Measurements from ENCODE around the gene IP6K1.
A peak's percentile ranks its signal among the peaks of the same experiment; 100 is the strongest.

IP6K1 gene

DNA sequence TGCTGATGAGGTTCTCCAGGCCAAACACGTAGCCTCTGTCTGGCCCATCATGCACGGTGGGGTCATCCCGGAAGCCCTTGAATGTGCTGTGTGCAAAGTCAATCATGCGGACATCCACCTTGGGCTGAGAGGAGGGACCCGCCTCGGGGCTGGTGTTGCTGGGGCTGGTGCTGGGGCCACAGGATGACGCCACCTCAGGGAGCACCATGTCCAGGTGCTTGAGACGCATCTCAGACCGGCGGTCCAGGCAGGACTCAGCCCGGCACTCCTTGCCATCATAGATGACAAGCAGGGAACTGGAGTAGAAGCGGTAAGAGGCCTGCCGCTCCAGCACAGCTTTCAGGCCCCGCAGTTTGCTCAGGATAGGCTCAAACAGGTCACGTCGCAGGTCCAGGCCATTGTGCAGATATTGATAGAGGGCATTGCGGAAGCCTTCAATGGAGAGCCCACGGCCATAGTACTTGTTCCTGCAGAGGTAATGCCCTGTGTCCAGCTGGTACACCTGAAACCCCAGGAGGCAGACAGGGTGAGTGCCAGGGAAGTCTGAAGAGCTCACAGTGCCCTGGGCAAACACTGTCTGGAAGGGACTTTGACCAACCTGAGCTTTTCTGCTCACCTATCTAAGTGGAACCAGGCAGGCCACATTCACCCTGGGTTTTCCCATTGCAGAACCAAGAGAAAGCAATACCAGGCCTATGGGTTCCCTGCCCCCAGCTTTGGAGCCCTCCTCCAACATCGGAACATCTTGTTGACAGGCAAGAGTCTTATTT, 59.0 kb downstream of the IP6K1 start:
- 96% methylated on average over 17 of the region's 19 CpGs for WGBS (ENCODE audit: insufficient coverage)
- Histone ChIP-seq H3K4me3 (ENCODE audit: control insufficient read depth in 1 of 7, extremely low read depth in 1 of 7, insufficient read depth in 4 of 7, low read depth in 2 of 7, low read length in 6 of 7) (no peak overlapping the region), H3K4me1 (ENCODE audit: control extremely low read depth in 1 of 4, control insufficient read depth in 4 of 4, insufficient read depth in 4 of 4, low read length in 3 of 4) (peaks cover 0 to 25% (median 20%) of the 10 kb centered on the region in 4 experiments), H3K36me3 (ENCODE audit: control insufficient read depth in 4 of 4, insufficient read depth in 4 of 4, low read length in 3 of 4) (peaks cover 5 to 59% (median 43%) of the 10 kb centered on the region in 4 experiments), H3K9me3 (ENCODE audit: control extremely low read depth in 1 of 5, control insufficient read depth in 4 of 5, insufficient read depth in 2 of 5, low read depth in 1 of 5, low read length in 4 of 5) (no peaks in the 10 kb centered on the region), H3K27ac (ENCODE audit: insufficient read depth in 1 of 2, low read depth in 1 of 2, low read length in 2 of 2, poor library complexity in 1 of 2, severe bottlenecking in 2 of 2) (no peak overlapping the region), H3K27me3 (replicated peaks in 2 of 5; ENCODE audit: control insufficient read depth in 4 of 5, insufficient read depth in 5 of 5, low read length in 4 of 5) (no peaks in the 10 kb centered on the region)
- POLR2A ChIA-PET: no interaction called here
- CTCF ChIA-PET: no interaction called here
- no peak for DNase-seq

DNA sequence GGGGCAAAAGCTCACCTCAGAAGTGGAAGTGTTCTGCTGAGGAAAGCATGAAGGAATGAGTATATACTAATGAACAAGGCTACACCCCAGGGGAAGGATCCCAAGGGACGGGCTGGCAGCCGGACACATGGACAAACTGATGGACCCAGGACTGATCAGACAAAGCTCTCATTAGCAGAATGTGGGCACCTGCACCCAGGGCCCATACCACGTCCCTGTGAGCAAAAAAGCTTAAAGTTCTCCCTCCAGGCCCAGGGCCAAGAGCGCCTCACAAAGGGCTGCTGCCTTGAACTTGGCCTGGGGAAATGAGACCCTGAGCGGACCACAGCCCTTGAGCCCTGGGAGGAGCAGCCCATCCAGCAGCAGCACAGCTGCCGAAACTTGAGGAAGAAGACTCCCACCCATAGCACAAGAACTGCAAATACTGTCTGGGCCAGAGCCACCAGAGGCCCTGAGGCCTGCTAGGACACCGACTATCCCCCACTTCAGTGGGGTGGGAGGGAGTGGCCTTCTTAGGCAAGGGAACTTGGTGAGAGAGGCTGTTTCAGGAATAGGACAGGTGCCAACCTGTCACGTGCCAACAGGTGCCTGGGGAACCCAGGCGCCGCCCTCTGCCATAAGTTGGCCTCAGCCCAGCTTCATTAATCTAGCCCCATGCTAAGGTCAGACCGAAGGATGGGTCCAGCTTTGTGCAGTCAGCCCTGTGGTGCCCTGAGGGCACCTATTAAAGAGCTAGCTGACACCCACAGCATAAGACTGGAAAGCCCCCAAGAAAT, 60.2 kb downstream of the IP6K1 start:
- 97% methylated on average over 9 of the region's 11 CpGs for WGBS (ENCODE audit: insufficient coverage)
- no peaks in the 10 kb centered on the region for H3K27me3 ChIP-seq (replicated peaks in 2 of 5; ENCODE audit: control insufficient read depth in 4 of 5, insufficient read depth in 5 of 5, low read length in 4 of 5)
- H3K27ac ChIP-seq (ENCODE audit: insufficient read depth in 1 of 2, low read depth in 1 of 2, low read length in 2 of 2, poor library complexity in 1 of 2, severe bottlenecking in 2 of 2): no peak overlapping the region
- no peaks in the 10 kb centered on the region for H3K9me3 ChIP-seq (ENCODE audit: control extremely low read depth in 1 of 5, control insufficient read depth in 4 of 5, insufficient read depth in 2 of 5, low read depth in 1 of 5, low read length in 4 of 5)
- ChIA-PET POLR2A (no interaction called here), CTCF (interaction anchor here (1.5 kb wide), 1 partner anchor 24 kb away, joined by 4 read pairs; no protein-coding TSS in a partner anchor)
- no peak overlapping the region for H3K4me3 ChIP-seq (ENCODE audit: control insufficient read depth in 1 of 7, extremely low read depth in 1 of 7, insufficient read depth in 4 of 7, low read depth in 2 of 7, low read length in 6 of 7)
- peaks cover 0 to 28% (median 21%) of the 10 kb centered on the region in 4 experiments for H3K4me1 ChIP-seq (ENCODE audit: control extremely low read depth in 1 of 4, control insufficient read depth in 4 of 4, insufficient read depth in 4 of 4, low read length in 3 of 4)
- H3K36me3 ChIP-seq (ENCODE audit: control insufficient read depth in 4 of 4, insufficient read depth in 4 of 4, low read length in 3 of 4): peaks cover 4 to 59% (median 42%) of the 10 kb centered on the region in 4 experiments
- DNase-seq: no peak

DNA sequence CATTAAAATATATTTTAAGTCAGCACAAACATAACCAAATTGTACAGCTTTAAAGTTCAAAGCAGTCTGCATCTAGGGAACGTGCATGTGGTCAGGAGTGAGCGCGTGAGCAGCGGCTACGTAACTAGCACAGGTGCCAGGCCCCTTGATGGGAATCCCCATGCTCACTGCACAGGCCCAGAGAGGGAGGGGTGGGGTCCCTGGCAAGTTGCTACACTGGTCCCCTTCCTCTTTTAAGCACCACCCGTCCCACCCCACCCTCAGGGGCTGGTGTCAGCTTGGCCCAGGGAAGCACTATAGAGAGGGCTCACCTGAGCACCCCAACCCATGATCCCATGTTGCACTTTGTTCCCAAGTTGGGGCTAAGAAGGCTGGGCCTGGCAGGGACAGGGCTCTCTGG, 61.8 kb downstream of the IP6K1 start:
- WGBS (ENCODE audit: insufficient coverage): 64% methylated on average over 6 of the region's 6 CpGs
- ChIA-PET CTCF (no interaction called here), POLR2A (no interaction called here)
- Histone ChIP-seq H3K27ac (ENCODE audit: insufficient read depth in 1 of 2, low read depth in 1 of 2, low read length in 2 of 2, poor library complexity in 1 of 2, severe bottlenecking in 2 of 2) (peak overlapping the region; percentile 66 to 93), H3K36me3 (ENCODE audit: control insufficient read depth in 4 of 4, insufficient read depth in 4 of 4, low read length in 3 of 4) (peaks cover 3 to 58% (median 44%) of the 10 kb centered on the region in 4 experiments), H3K9me3 (ENCODE audit: control extremely low read depth in 1 of 5, control insufficient read depth in 4 of 5, insufficient read depth in 2 of 5, low read depth in 1 of 5, low read length in 4 of 5) (no peaks in the 10 kb centered on the region), H3K4me1 (ENCODE audit: control extremely low read depth in 1 of 4, control insufficient read depth in 4 of 4, insufficient read depth in 4 of 4, low read length in 3 of 4) (peaks cover 0 to 32% (median 22%) of the 10 kb centered on the region in 4 experiments), H3K4me3 (ENCODE audit: control insufficient read depth in 1 of 7, extremely low read depth in 1 of 7, insufficient read depth in 4 of 7, low read depth in 2 of 7, low read length in 6 of 7) (peak overlapping the region; percentile 85 to 96 (median 93)), H3K27me3 (replicated peaks in 2 of 5; ENCODE audit: control insufficient read depth in 4 of 5, insufficient read depth in 5 of 5, low read length in 4 of 5) (no peaks in the 10 kb centered on the region)
- DNase-seq: peak in 2 of 3 donors; percentile 56 to 59

DNA sequence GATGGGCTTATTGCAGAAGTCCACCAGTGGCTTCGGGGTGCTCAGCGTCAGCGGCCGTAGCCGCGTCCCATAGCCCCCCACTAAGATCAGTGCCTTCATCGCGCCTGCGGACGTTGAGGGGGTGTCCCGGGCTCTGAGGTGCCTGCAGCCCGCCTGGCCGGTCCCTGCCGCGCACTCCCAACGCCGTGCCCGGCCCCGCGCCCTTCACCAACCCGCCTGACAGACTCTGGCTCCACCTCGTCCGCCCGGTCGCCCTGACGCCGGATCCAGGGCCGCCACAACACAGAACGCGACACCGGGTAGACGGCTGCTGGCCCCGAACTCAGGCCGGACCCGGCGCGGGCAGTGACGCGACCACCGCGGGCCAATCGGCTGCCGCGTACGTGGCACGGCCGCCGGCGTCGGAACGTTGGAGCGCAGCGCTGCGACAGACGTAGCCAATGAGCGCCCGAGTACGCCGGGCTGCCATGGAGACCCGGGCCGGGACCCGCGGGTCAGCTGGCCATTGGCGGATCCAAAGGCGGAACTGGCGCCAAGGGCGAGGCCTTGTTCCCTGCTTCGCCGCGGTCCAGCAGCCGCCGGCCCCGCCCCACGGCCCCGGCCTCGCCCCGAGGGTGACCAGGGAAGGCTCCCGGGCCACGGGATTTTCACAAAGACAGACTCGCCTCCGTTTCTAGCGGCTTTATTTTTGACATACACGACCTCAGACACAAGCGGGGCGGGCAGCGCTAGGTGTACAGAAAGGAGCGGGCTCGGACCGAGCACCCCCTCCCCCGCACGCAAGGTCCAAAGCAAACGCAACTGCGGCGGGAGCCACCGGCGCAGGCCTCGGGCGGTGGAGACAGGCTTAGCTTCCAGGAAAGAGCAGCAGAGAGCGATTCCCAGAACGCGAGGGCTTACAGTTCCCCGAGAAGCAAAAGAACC, 62.5 kb downstream of the IP6K1 start, which contains the start of gene GMPPB:
Gene GMPPB (minus strand): TSS at position 324 of the 924 bp plus-strand sequence. CDS start 225 bp downstream, at position 99.
- CTCF ChIA-PET: no interaction called here
- H3K9me3 ChIP-seq (ENCODE audit: control extremely low read depth in 1 of 5, control insufficient read depth in 4 of 5, insufficient read depth in 2 of 5, low read depth in 1 of 5, low read length in 4 of 5): no peaks in the 10 kb centered on the region
- H3K4me1 ChIP-seq (ENCODE audit: control extremely low read depth in 1 of 4, control insufficient read depth in 4 of 4, insufficient read depth in 4 of 4, low read length in 3 of 4): peaks cover 0 to 38% (median 27%) of the 10 kb centered on the region in 4 experiments
- peak within 1 kb of the TSS; percentile 85 to 96 (median 93) for H3K4me3 ChIP-seq (ENCODE audit: control insufficient read depth in 1 of 7, extremely low read depth in 1 of 7, insufficient read depth in 4 of 7, low read depth in 2 of 7, low read length in 6 of 7)
- H3K27ac ChIP-seq (ENCODE audit: insufficient read depth in 1 of 2, low read depth in 1 of 2, low read length in 2 of 2, poor library complexity in 1 of 2, severe bottlenecking in 2 of 2): peak within 1 kb of the TSS; percentile 85 to 93
- H3K36me3 ChIP-seq (ENCODE audit: control insufficient read depth in 4 of 4, insufficient read depth in 4 of 4, low read length in 3 of 4): peaks cover 3 to 58% (median 43%) of the 10 kb centered on the region in 4 experiments
- POLR2A ChIA-PET: no interaction called here
- no peaks in the 10 kb centered on the region for H3K27me3 ChIP-seq (replicated peaks in 2 of 5; ENCODE audit: control insufficient read depth in 4 of 5, insufficient read depth in 5 of 5, low read length in 4 of 5)
- WGBS (ENCODE audit: insufficient coverage): 0% methylated on average over 71 of the region's 102 CpGs
- DNase-seq: peak; percentile 92 to 96 (median 95)

DNA sequence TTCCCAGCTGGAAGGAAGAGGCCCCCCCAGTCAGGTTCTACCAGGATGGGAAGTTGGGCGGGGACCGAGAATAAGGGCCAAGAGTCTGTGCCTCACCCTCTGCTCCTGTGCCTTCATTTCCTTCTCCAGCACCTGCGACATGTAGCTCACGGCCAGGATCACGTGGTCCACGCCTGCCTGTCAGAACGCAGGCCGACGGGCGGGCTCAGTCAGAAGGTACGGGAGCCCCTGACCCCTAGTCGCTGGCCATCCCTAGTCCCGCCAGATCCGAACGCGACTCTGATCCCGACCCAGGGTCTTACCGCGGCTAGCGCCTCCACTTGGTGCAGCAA, 63.1 kb downstream of the IP6K1 start:
- 0% methylated on average over 16 of the region's 20 CpGs for WGBS (ENCODE audit: insufficient coverage)
- peak; percentile 29 to 63 (median 51) for DNase-seq
- Histone ChIP-seq H3K36me3 (ENCODE audit: control insufficient read depth in 4 of 4, insufficient read depth in 4 of 4, low read length in 3 of 4) (peaks cover 3 to 62% (median 39%) of the 10 kb centered on the region in 4 experiments), H3K27ac (ENCODE audit: insufficient read depth in 1 of 2, low read depth in 1 of 2, low read length in 2 of 2, poor library complexity in 1 of 2, severe bottlenecking in 2 of 2) (peak overlapping the region; percentile 85 to 93), H3K4me3 (ENCODE audit: control insufficient read depth in 1 of 7, extremely low read depth in 1 of 7, insufficient read depth in 4 of 7, low read depth in 2 of 7, low read length in 6 of 7) (peak overlapping the region; percentile 85 to 96 (median 93)), H3K4me1 (ENCODE audit: control extremely low read depth in 1 of 4, control insufficient read depth in 4 of 4, insufficient read depth in 4 of 4, low read length in 3 of 4) (peaks cover 0 to 45% (median 33%) of the 10 kb centered on the region in 4 experiments), H3K9me3 (ENCODE audit: control extremely low read depth in 1 of 5, control insufficient read depth in 4 of 5, insufficient read depth in 2 of 5, low read depth in 1 of 5, low read length in 4 of 5) (no peaks in the 10 kb centered on the region), H3K27me3 (replicated peaks in 2 of 5; ENCODE audit: control insufficient read depth in 4 of 5, insufficient read depth in 5 of 5, low read length in 4 of 5) (no peaks in the 10 kb centered on the region)
- CTCF ChIA-PET: interaction anchor here (0.7 kb wide), 1 partner anchor 22 kb away, joined by 3 read pairs; no protein-coding TSS in a partner anchor
- POLR2A ChIA-PET: no interaction called here

DNA sequence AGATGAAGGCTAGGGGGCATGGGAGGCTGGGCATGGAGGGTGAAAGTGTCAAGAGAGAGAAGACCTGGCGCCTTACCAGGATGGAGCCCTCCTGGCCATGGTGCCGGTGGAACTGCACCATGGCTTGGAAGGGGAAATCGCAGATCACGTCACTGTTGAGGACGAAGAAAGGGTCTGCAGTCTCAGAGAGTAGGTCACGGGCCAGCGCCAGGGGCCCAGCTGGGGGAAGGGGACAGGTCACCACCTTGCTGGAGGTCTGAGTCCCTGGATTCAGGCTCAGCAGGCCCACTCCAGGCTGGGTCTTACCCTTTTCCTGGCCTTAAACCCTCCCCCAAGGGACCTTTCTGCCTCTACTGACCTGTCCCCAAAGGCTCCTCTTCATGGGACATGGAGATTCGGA, 63.4 kb downstream of the IP6K1 start:
- H3K4me3 ChIP-seq (ENCODE audit: control insufficient read depth in 1 of 7, extremely low read depth in 1 of 7, insufficient read depth in 4 of 7, low read depth in 2 of 7, low read length in 6 of 7): peak overlapping the region; percentile 85 to 96 (median 93)
- no peaks in the 10 kb centered on the region for H3K9me3 ChIP-seq (ENCODE audit: control extremely low read depth in 1 of 5, control insufficient read depth in 4 of 5, insufficient read depth in 2 of 5, low read depth in 1 of 5, low read length in 4 of 5)
- peaks cover 0 to 48% (median 33%) of the 10 kb centered on the region in 4 experiments for H3K4me1 ChIP-seq (ENCODE audit: control extremely low read depth in 1 of 4, control insufficient read depth in 4 of 4, insufficient read depth in 4 of 4, low read length in 3 of 4)
- no peaks in the 10 kb centered on the region for H3K27me3 ChIP-seq (replicated peaks in 2 of 5; ENCODE audit: control insufficient read depth in 4 of 5, insufficient read depth in 5 of 5, low read length in 4 of 5)
- POLR2A ChIA-PET: interaction anchor here (0.6 kb wide), 1 partner anchor 52 kb away, joined by 3 read pairs; no protein-coding TSS in a partner anchor
- DNase-seq: no peak
- H3K36me3 ChIP-seq (ENCODE audit: control insufficient read depth in 4 of 4, insufficient read depth in 4 of 4, low read length in 3 of 4): peaks cover 2 to 59% (median 36%) of the 10 kb centered on the region in 4 experiments
- 86% methylated on average over 8 of the region's 8 CpGs for WGBS (ENCODE audit: insufficient coverage)
- H3K27ac ChIP-seq (ENCODE audit: insufficient read depth in 1 of 2, low read depth in 1 of 2, low read length in 2 of 2, poor library complexity in 1 of 2, severe bottlenecking in 2 of 2): peak overlapping the region; percentile 85 to 93
- CTCF ChIA-PET: interaction anchor here (0.7 kb wide), 1 partner anchor 21 kb away, joined by 3 read pairs; no protein-coding TSS in a partner anchor
